Activated naive CD4-positive, alpha-beta T cell treated with anti-CD3 and anti-CD28 coated beads, Interleukin-2, amount 50 U/mL, for 24 hours (primary cell): ENCODE results near the gene GSE1.

ENCODE experiments used
- H3K27ac Mint-ChIP-seq: one replicate; pipeline ENCODE4 v1.8.0; 2021; ENCODE audit warnings: mild to moderate bottlenecking, mixed read lengths
- H3K27me3 Mint-ChIP-seq: one replicate; pipeline ENCODE4 v1.8.0; 2021; ENCODE audit warnings: mixed read lengths
- H3K36me3 Mint-ChIP-seq: one replicate; pipeline ENCODE4 v1.8.0; 2021; ENCODE audit warnings: mixed read lengths
- H3K4me1 Mint-ChIP-seq: one replicate; pipeline ENCODE4 v1.8.0; 2021; ENCODE audit warnings: mixed read lengths
- H3K4me3 Mint-ChIP-seq: one replicate; pipeline ENCODE4 v1.8.0; 2021; ENCODE audit warnings: mild to moderate bottlenecking, mixed read lengths
- H3K9me3 Mint-ChIP-seq: one replicate; pipeline ENCODE4 v1.8.0; 2021; ENCODE audit warnings: mixed read lengths

Gene GSE1

DNA sequence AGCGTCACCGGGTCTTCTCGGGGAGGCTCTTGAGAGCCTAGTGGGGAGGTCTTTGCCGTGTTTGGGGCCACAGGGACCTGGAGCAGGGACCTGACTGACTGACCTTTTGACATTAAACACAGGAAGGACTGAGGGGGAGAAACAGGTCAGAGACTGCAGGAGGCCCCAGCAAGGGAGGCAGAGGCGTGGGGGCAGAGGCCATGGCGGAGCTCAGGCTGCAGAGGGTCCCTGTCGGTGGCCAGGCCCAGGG is 41.6 kb upstream of the GSE1 start:
- no peak overlapping the region for H3K27ac Mint-ChIP-seq
- peaks cover 3% of the 10 kb centered on the region for H3K36me3 Mint-ChIP-seq
- H3K27me3 Mint-ChIP-seq = no peaks in the 10 kb centered on the region
- H3K9me3 Mint-ChIP-seq = no peaks in the 10 kb centered on the region
- H3K4me3 Mint-ChIP-seq = peak overlapping the region; percentile 33
- peaks cover 68% of the 10 kb centered on the region for H3K4me1 Mint-ChIP-seq

DNA sequence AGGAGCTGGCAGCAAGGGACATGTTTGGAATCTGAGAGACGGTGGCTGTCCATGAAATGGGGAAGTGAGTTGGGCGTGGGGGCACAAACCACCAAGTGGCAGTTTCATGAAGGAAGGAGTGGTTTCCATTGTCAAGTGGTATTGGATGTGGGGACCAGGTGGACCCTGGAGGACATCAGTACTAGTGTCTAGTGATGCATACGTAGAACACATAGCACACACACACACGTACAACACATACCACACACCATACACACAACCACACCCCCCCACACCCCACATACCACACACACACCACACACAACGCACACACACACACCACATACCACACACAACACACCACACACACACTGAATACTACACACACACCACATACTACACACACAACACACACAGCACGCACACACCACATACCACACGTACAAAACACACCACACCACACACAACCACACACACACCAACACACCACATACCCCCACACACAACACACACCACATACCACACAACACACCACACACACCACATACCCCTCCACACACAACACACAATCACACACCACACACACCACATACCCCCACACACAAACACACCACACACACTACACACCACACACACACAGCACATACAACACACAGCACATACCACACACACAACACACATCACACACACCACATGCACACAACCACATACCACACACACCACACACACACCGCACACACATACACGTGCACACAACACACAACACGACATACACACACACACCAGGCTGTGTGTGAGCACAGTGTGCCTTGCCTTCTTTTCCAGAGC is 41.1 kb upstream of the GSE1 start:
- Mint-ChIP-seq H3K4me1 (peaks cover 64% of the 10 kb centered on the region), H3K36me3 (peaks cover 3% of the 10 kb centered on the region), H3K4me3 (peak overlapping the region; percentile 1), H3K27ac (no peak overlapping the region), H3K27me3 (no peaks in the 10 kb centered on the region), H3K9me3 (no peaks in the 10 kb centered on the region)

DNA sequence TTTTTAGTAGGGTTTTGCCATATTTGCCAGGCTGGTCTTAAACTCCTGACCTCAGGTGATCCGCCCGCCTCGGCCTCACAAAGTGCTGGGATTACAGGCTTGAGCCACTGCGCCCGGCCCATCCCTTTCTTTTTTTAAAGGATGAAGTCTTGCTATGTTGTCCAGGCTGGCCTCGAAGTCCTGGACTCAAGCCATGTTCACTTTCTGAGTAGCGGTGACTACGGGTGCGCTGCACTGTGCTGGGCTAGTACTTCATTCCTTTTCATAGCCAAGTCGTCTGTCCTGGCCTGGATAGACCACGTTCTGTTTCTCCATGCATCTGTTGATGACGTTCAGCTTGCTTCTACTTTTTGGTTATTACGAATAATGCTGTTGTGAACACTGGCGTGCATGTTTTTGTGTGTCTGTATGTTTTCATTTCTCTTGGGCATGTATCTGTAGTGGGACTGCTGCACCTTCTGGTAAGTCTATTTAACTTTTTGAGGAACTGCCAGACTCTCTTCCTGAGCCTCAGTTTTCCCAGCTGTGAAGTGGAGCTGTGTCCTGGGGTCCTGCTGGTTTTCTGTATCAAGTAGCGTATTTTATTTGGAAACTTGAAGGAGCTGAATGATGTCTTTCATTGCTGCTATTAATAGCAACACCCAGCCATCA is 40.0 kb upstream of the GSE1 start:
- H3K4me1 Mint-ChIP-seq = peaks cover 57% of the 10 kb centered on the region

DNA sequence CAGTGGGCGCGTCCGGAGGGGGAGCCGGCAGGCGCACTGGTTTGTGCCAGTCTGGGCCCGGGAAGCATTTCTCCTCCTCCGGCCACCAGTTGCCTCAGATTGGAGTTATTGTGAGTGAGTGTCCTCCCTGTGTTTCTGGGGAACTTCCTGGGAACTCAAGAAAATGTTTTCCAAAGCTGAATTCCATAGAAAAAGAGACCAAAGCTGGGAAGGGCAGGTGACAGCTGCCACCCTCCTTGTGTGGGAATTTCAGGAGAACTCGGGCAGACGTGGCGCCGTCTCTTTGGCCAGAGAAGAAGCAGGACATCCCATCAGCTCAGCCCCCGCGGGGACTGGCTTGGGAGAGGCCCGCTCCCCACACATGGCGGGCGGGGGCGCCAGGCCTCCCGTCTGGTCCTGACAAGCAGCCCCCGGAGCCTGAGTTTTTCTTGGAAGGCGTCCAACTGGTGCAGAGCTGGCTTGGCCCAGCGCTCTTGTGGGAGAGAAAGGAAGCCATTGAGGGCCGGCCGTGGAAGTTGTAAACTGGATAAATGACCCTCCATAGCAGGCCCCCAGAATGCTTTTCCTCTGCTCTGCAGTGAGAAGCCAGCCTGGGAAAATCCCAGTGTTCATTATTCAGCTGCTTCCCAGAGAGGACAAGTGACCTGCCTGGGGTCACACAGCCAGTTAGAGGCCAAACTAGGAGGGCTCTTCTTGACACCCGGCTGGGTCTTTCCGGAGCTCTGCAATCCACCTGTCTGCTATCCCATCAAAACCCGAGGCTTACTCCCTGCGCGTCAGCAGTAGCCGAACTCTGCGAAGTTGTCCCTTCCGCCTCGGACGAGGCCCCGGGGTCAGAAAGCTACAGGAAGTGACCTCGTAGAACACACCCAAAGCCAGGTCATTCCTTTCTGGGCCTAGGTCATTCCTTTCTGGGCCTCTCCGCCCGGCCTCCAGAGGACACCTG is 39.2 kb upstream of the GSE1 start:
- Mint-ChIP-seq H3K9me3 (no peaks in the 10 kb centered on the region), H3K27me3 (no peaks in the 10 kb centered on the region), H3K27ac (no peak overlapping the region), H3K4me3 (no peak overlapping the region), H3K36me3 (peaks cover 3% of the 10 kb centered on the region), H3K4me1 (peaks cover 62% of the 10 kb centered on the region)

More for the DNA sequence above, 40.0 kb upstream of the GSE1 start:
- Mint-ChIP-seq H3K9me3 (no peaks in the 10 kb centered on the region), H3K36me3 (peaks cover 3% of the 10 kb centered on the region), H3K4me3 (no peak overlapping the region), H3K27me3 (no peaks in the 10 kb centered on the region), H3K27ac (no peak overlapping the region)

DNA sequence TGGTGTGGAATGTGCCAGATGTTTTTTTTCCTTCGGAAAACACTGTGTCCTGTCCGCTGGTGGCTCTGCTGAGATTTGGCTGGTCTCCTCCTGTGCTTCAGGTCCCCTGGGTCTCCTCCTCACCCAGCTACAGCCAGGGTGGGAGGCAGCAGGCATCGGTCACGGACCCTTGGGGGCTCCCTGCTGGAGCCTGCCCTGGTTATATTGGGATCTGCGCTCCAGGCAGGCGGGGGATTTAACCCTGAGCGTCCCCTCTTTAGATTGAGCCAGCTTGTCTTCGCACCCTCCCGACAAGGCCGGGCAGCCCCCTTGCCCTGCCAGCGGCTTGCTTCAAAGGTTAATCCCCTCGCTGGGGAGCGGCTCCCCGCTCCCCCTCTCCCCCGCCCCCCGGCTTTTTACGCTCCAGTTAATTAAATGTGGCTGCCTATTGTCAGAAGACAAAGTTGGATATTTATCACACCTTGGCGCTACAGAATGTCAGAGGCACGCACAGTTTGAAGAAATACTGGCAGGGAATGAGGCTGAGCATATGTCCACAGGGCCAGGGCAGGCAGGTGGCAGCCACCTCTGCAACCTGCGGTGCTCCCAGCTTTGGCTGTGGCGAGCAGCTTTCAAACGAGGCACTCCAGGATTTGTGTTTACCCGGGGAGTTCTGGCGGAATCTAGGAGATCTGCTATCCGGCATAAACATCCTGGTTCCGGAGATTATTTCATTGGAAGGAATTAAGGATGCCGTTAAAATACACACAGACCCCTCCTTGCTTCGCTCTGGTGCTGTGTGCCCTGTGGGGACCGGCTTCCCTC is 38.2 kb upstream of the GSE1 start:
- no peak overlapping the region for H3K4me3 Mint-ChIP-seq
- H3K4me1 Mint-ChIP-seq = peaks cover 62% of the 10 kb centered on the region
- H3K36me3 Mint-ChIP-seq = peaks cover 5% of the 10 kb centered on the region
- H3K27me3 Mint-ChIP-seq = no peaks in the 10 kb centered on the region
- H3K27ac Mint-ChIP-seq = no peak overlapping the region
- no peaks in the 10 kb centered on the region for H3K9me3 Mint-ChIP-seq

DNA sequence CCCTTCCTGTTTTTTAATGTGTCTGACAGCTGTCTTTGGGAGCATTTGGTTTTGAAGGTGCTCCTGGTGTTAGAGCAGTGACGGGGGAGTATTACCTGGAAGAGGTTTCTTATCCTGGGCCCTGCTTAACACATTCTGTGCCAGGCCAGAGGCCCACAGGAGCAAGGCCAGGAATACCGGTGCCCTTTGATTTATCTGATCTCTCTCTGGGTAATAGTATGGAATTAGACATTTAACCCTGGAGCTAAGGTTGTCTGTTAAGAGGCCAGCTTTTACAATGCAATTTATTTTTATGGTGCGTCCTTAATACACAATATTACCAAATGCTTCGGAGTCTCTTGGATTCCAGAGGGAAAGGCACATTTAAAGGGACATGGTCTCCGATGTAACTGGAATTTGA is 37.2 kb upstream of the GSE1 start:
- Mint-ChIP-seq H3K4me1 (peaks cover 56% of the 10 kb centered on the region), H3K9me3 (no peaks in the 10 kb centered on the region), H3K36me3 (peaks cover 5% of the 10 kb centered on the region), H3K27me3 (no peaks in the 10 kb centered on the region), H3K27ac (no peak overlapping the region), H3K4me3 (no peak overlapping the region)

DNA sequence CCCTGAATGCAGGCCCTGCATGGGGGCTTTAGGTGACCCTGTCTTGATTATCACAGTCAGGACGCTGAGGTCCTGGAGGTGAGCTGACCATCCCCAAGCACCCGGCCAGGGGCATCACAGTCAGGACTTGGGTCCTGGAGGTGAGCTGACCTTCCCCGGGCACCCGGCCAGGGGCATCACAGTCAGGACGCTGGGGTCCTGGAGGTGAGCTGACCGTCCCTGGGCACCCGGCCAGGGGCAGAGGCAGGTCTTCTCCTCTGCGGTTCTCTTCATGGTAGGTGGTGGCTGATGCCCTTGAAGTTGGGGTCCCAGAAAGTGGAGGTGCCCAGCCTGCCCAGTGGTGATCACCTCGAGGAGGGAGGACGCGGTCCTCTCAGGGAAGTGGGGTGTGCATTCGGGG is 36.2 kb upstream of the GSE1 start:
- peaks cover 5% of the 10 kb centered on the region for H3K36me3 Mint-ChIP-seq
- H3K27me3 Mint-ChIP-seq = no peaks in the 10 kb centered on the region
- peaks cover 50% of the 10 kb centered on the region for H3K4me1 Mint-ChIP-seq
- H3K4me3 Mint-ChIP-seq = no peak overlapping the region
- H3K9me3 Mint-ChIP-seq = no peaks in the 10 kb centered on the region
- no peak overlapping the region for H3K27ac Mint-ChIP-seq

DNA sequence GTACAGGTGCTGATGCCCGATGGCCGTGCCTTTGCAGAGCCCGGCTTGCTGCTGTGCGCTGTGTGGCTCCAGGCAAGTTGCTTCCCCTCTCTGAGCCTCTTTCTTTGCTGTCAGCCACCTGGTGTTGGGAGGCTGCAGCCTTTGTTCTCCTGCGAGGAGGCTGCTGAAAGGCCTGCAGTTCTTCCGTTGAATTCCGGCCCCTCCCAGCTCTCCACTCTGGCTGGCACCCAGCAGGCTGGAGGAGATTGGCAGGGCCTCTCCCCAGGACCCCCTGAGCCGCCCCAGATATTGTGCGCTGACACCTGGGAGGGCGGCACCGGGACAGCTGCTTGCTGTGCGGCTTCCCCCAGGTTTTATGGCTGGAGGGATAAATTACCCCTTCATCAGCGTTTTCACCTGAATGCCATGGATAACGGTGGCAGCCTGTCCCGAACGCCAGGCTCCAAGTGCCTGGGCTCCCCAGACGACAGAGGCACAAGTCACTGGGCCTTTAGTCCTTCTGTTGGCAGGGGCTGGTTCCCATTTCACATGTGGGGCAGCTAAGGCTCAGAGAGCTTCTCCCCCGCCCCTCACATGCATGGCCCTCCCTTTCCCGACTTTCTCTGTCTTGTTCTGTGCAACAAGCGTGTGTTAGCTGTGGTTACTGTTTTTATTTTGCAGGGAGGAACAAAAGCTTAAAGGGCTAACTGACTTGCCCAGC is 35.1 kb upstream of the GSE1 start:
- Mint-ChIP-seq H3K9me3 (no peaks in the 10 kb centered on the region), H3K27me3 (no peaks in the 10 kb centered on the region), H3K27ac (no peak overlapping the region), H3K36me3 (peaks cover 5% of the 10 kb centered on the region), H3K4me1 (peaks cover 47% of the 10 kb centered on the region), H3K4me3 (no peak overlapping the region)

DNA sequence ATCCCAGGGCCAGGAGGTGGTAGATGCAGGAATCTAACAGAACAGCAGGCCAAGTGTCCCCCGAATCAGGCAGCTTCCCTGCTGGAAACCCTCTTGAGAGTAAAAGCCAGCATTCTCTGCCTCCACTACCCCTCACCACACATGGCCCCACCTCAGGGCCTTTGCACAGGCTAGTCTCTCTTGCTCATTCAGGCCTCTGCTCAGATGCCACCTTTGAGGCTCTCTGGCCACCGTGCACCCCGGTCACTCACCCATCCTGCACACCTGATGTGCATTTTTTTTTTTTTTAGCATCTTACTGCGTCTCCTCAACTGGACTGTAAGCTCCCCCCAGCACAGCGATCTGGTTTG is 34.5 kb upstream of the GSE1 start:
- peaks cover 4% of the 10 kb centered on the region for H3K36me3 Mint-ChIP-seq
- peaks cover 48% of the 10 kb centered on the region for H3K4me1 Mint-ChIP-seq
- H3K27ac Mint-ChIP-seq = no peak overlapping the region
- no peaks in the 10 kb centered on the region for H3K27me3 Mint-ChIP-seq
- no peak overlapping the region for H3K4me3 Mint-ChIP-seq
- no peaks in the 10 kb centered on the region for H3K9me3 Mint-ChIP-seq

DNA sequence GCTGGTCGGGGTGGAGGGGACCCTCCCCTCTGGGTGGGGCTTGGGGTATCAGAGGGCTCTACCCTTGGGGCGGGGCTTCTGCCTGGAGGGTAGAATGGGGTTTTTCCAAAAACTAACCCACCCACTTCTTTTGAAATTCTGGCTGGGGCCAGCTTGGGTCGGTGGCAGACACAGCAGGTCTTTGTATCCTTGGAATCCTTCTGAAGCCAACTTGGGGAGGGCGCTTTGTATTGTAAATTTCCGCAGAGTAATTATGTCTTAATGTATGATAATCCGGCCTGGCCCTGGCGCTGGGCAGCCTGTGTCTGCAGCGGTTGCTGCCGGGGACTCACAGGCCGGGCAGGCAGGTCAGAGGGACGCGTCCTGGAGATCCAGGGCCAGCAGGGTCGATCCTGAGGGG is 33.9 kb upstream of the GSE1 start:
- Mint-ChIP-seq H3K9me3 (no peaks in the 10 kb centered on the region), H3K4me1 (peaks cover 47% of the 10 kb centered on the region), H3K36me3 (peaks cover 4% of the 10 kb centered on the region), H3K27ac (no peak overlapping the region), H3K4me3 (no peak overlapping the region), H3K27me3 (no peaks in the 10 kb centered on the region)

DNA sequence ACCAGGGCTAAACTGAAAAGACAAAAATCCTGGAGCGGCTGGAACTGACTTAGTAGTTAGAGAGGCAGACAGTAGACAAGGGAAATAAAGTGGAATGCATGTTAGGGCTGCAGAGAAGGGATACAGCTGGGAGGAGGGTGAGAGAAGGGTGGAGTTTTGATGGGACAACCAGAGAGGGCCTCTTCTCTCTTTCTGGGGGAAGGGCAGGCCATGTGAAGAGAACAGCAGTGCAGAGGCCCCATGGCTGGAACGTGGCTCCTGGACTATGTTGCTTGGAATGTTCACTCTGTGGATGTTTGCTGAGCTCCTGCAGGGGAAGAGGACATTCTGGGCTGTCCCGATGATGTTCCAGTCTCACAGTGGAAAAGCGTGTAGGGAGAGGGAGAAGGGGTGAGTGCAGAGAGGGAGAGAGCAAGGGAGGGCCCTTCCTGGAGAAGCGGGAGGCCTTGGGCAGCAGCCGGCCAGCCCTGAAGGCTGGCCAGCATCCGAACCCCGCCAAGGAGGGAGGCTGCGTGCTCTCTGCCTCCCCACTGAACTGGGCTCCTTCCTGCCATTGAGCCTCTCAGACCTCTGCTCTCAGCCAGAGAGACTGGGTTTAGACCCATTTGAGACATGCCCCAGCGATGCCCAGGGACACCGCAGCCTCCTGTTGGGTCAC is 33.1 kb upstream of the GSE1 start:
- Mint-ChIP-seq H3K4me1 (peaks cover 47% of the 10 kb centered on the region), H3K36me3 (peaks cover 4% of the 10 kb centered on the region), H3K9me3 (no peaks in the 10 kb centered on the region), H3K27me3 (no peaks in the 10 kb centered on the region), H3K4me3 (no peak overlapping the region), H3K27ac (no peak overlapping the region)

DNA sequence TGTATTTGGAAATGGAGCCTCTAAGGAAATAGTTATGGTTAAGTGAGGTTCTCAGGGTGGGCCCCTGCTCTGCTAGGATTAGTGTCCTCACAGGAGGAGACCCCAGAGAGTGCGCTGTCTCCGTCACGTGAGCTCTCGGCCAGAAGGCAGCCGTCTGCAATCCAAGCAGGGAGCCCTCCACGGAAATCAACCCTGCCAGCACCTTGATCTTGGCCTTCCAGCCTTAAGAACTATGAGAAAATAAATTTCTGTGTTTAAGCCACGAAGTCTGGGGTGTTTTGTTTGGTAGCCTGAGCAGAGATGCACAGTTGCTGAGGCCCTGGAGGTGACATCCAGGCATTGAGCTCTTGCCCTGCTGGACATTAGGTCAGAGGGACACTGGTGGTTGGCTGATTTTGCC is 32.4 kb upstream of the GSE1 start:
- Mint-ChIP-seq H3K9me3 (no peaks in the 10 kb centered on the region), H3K27me3 (no peaks in the 10 kb centered on the region), H3K4me1 (peaks cover 42% of the 10 kb centered on the region), H3K4me3 (no peak overlapping the region), H3K27ac (no peak overlapping the region), H3K36me3 (peaks cover 2% of the 10 kb centered on the region)

DNA sequence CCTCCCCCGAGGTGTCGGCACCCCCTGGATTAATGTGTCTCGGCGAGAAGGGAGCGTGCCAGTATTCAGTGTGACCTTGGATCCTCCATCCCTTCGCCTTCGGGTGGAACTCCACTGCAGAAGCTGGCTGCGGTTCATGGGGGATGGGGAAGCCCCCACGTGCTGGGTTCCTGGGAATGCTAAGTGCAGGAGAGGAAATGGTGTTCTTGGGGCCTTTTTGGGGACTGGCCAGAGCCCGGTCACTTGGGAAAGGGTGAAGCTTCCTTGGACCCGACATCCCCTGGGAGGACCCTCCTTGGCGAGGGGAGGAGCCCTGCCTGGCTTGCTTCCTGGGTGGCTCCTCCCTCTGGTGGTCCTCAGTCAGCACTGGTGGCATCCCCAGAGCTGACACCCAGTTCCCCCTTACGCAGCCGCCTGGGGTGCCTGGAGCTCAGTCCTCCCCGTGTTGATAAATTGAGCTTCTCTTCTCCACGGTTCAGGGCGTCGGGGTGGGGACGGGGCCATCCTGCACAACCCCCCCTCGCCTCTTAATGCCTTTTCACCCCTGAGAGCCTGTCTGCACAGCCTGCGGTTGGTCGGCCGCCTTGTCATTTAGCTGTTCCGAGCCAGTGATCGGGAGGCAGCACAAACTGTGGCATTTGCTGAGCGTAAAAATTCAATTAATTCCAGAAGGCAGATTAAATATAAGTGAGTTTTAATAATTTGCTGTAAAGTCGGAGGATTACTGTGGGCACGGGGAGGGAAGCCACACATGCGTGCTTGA is 30.7 kb upstream of the GSE1 start:
- H3K9me3 Mint-ChIP-seq = no peaks in the 10 kb centered on the region
- H3K27ac Mint-ChIP-seq = no peak overlapping the region
- H3K36me3 Mint-ChIP-seq = peaks cover 2% of the 10 kb centered on the region
- no peak overlapping the region for H3K4me3 Mint-ChIP-seq
- H3K27me3 Mint-ChIP-seq = no peaks in the 10 kb centered on the region
- peaks cover 35% of the 10 kb centered on the region for H3K4me1 Mint-ChIP-seq
